Measurements from ENCODE around the gene MTX3. TPM values are rescaled to one million over a fixed set of nuclear protein-coding genes. Genes with fewer than 3 reads are reported as not detected.

MTX3 gene
- total RNA-seq, 2 donors from 2014 or later = 8.3 to 9.4 TPM

GRCh38 chr5:79955356-79955895, 35.6 kb downstream of the MTX3 start:
- Histone ChIP-seq H3K27ac (no peak overlapping the region), H3K36me3 (no peaks in the 10 kb centered on the region), H3K9ac (ENCODE audit: low read depth in 2 of 2, low read length in 2 of 2) (no peak overlapping the region), H3K4me3 (no peak overlapping the region), H3K9me3 (no peaks in the 10 kb centered on the region), H3K27me3 (no peaks in the 10 kb centered on the region), H3K4me1 (no peaks in the 10 kb centered on the region)
- no peak for DNase-seq
- intact Hi-C loops (cut with DNase I) = no loop called here
- TF ChIP-seq CTCF (IDR thresholded peaks at IDR 0.05) = no peak

GRCh38 chr5:79954620-79955019, 36.4 kb downstream of the MTX3 start:
- DNase-seq = no peak
- no peaks in the 10 kb centered on the region for H3K27me3 ChIP-seq
- no peak overlapping the region for H3K27ac ChIP-seq
- no peaks in the 10 kb centered on the region for H3K9me3 ChIP-seq
- no peaks in the 10 kb centered on the region for H3K36me3 ChIP-seq
- no peak overlapping the region for H3K4me3 ChIP-seq
- H3K9ac ChIP-seq (ENCODE audit: low read depth in 2 of 2, low read length in 2 of 2) = no peak overlapping the region
- TF ChIP-seq CTCF (IDR thresholded peaks at IDR 0.05) = no peak
- no peaks in the 10 kb centered on the region for H3K4me1 ChIP-seq
- intact Hi-C loops (cut with DNase I) = no loop called here

GRCh38 chr5:79947567-79947966, 43.5 kb downstream of the MTX3 start:
- Histone ChIP-seq H3K9me3 (no peaks in the 10 kb centered on the region), H3K4me3 (no peak overlapping the region), H3K36me3 (no peaks in the 10 kb centered on the region), H3K9ac (ENCODE audit: low read depth in 2 of 2, low read length in 2 of 2) (no peak overlapping the region), H3K27ac (no peak overlapping the region), H3K4me1 (no peaks in the 10 kb centered on the region), H3K27me3 (no peaks in the 10 kb centered on the region)
- intact Hi-C loops (cut with DNase I) = no loop called here
- no peak for DNase-seq
- TF ChIP-seq CTCF (IDR thresholded peaks at IDR 0.05) = no peak

GRCh38 chr5:79938468-79938867, 52.6 kb downstream of the MTX3 start:
- intact Hi-C loops (cut with DNase I) = no loop called here
- Histone ChIP-seq H3K9ac (ENCODE audit: low read depth in 2 of 2, low read length in 2 of 2) (no peak overlapping the region), H3K9me3 (no peaks in the 10 kb centered on the region), H3K4me3 (no peak overlapping the region), H3K27me3 (no peaks in the 10 kb centered on the region), H3K27ac (no peak overlapping the region), H3K4me1 (no peaks in the 10 kb centered on the region), H3K36me3 (no peaks in the 10 kb centered on the region)
- no peak for DNase-seq
- no peak for TF ChIP-seq CTCF (IDR thresholded peaks at IDR 0.05)

- no peaks in the 10 kb centered on the region for H3K36me3 ChIP-seq
- no peaks in the 10 kb centered on the region for H3K4me1 ChIP-seq
- H3K27ac ChIP-seq = no peak overlapping the region
- H3K9me3 ChIP-seq = no peaks in the 10 kb centered on the region
- intact Hi-C loops (cut with DNase I) = no loop called here
- no peak overlapping the region for H3K4me3 ChIP-seq
- no peak for TF ChIP-seq CTCF (IDR thresholded peaks at IDR 0.05)
- H3K9ac ChIP-seq (ENCODE audit: low read depth in 2 of 2, low read length in 2 of 2) = no peak overlapping the region
- H3K27me3 ChIP-seq = no peaks in the 10 kb centered on the region
- no peak for DNase-seq
Observed at GRCh38 chr5:79936646-79937216, 54.3 kb downstream of the MTX3 start.

Data from colonic mucosa (tissue), 4 donors.